HuH-7.5 (cell line): ENCODE measurements around the gene CHST3.

Experiments
- DNase-seq: peaks from one replicate; pipeline ENCODE4 v3.0.0; 2011; ENCODE audit warnings: low spot score

CHST3 gene

GRCh38 chr10:72011468-72011867 is 47.3 kb downstream of the CHST3 start:
- DNase-seq = no peak

GRCh38 chr10:72011976-72012512 is 47.8 kb downstream of the CHST3 start:
- no peak for DNase-seq

GRCh38 chr10:72012796-72013195 is 48.6 kb downstream of the CHST3 start:
- DNase-seq = no peak

GRCh38 chr10:72013202-72013945 is 49.2 kb downstream of the CHST3 start:
- DNase-seq = no peak

GRCh38 chr10:72014197-72014596 is 50.0 kb downstream of the CHST3 start:
- no peak for DNase-seq

GRCh38 chr10:72014785-72015480 is 50.7 kb downstream of the CHST3 start:
- DNase-seq = no peak

GRCh38 chr10:72015841-72016240 is 51.6 kb downstream of the CHST3 start:
- no peak for DNase-seq

GRCh38 chr10:72016608-72017300 is 52.6 kb downstream of the CHST3 start:
- no peak for DNase-seq

- no peak for DNase-seq
Observed at GRCh38 chr10:72019085-72019876, 55.1 kb downstream of the CHST3 start.

GRCh38 chr10:72020914-72021809 is 57.0 kb downstream of the CHST3 start:
- DNase-seq = no peak

GRCh38 chr10:72022228-72022627 is 58.0 kb downstream of the CHST3 start:
- no peak for DNase-seq

- DNase-seq = no peak
Observed at GRCh38 chr10:72024596-72024995, 60.4 kb downstream of the CHST3 start.

- no peak for DNase-seq
Observed at GRCh38 chr10:72025400-72025799, 61.2 kb downstream of the CHST3 start.

- DNase-seq = no peak
Observed at GRCh38 chr10:72025832-72026231, 61.6 kb downstream of the CHST3 start.

- no peak for DNase-seq
Observed at GRCh38 chr10:72026278-72027111, 62.3 kb downstream of the CHST3 start.

- no peak for DNase-seq
Observed at GRCh38 chr10:72027498-72027897, 63.3 kb downstream of the CHST3 start.

- DNase-seq = no peak
Observed at GRCh38 chr10:72029414-72029813, 65.2 kb downstream of the CHST3 start.

GRCh38 chr10:72030762-72031543 is 66.8 kb downstream of the CHST3 start:
- peak; percentile 52 for DNase-seq

- no peak for DNase-seq
Observed at GRCh38 chr10:72031706-72032105, 67.5 kb downstream of the CHST3 start.
